Parathyroid adenoma (tissue), 2 donors: ENCODE data around the gene RTL1.

Experiments
- H2AFZ ChIP-seq: fragments of 300-600 bp; sonication (generic); one replicate; pipeline ENCODE4 v1.7.0; 2017; ENCODE audit warnings: antibody characterized with exemption, mild to moderate bottlenecking
- H3K27ac ChIP-seq: fragments of 300-600 bp; sonication (generic); one replicate; pipeline ENCODE4 v1.7.0; 2017
- H3K27me3 ChIP-seq: fragments of 300-600 bp; sonication (generic); one replicate; pipeline ENCODE4 v1.7.0; 2017; ENCODE audit warnings: low read length; ENCODE audit not compliant: control insufficient read depth, insufficient read depth
- H3K36me3 ChIP-seq: fragments of 300-600 bp; sonication (generic); one replicate; pipeline ENCODE4 v1.7.0; 2017; ENCODE audit warnings: low read length; ENCODE audit not compliant: control insufficient read depth, insufficient read depth
- H3K4me1 ChIP-seq: fragments of 300-600 bp; sonication (generic); one replicate; pipeline ENCODE4 v1.7.0; 2017; ENCODE audit warnings: control low read depth
- H3K4me2 ChIP-seq: fragments of 300-600 bp; sonication (generic); one replicate; pipeline ENCODE4 v1.7.0; 2017; ENCODE audit warnings: low read length
- H3K4me3 ChIP-seq: fragments of 300-600 bp; sonication (generic); one replicate; pipeline ENCODE4 v1.7.0; 2017; ENCODE audit warnings: low read depth, low read length
- H3K79me2 ChIP-seq: fragments of 300-600 bp; sonication (generic); one replicate; pipeline ENCODE4 v1.7.0; 2017; ENCODE audit warnings: control low read depth
- H3K9ac ChIP-seq: fragments of 300-600 bp; sonication (generic); one replicate; pipeline ENCODE4 v1.7.0; 2017; ENCODE audit warnings: mild to moderate bottlenecking
- H3K9me3 ChIP-seq: fragments of 300-600 bp; sonication (generic); one replicate; pipeline ENCODE4 v1.7.0; 2017; ENCODE audit warnings: low read length; ENCODE audit not compliant: control insufficient read depth
- CTCF ChIP-seq: fragments of 300-600 bp; sonication (generic); IDR thresholded peaks from one replicate; pipeline ENCODE4 v1.7.0; 2017; ENCODE audit warnings: antibody characterized with exemption, mild to moderate bottlenecking
- donor health status: primary hyperparathyroidism.

RTL1 gene

GRCh38 chr14:100888789-100889315 lies 14.7 kb downstream of the RTL1 start:
- no peak overlapping the region for H3K27ac ChIP-seq
- H3K36me3 ChIP-seq, result no peaks in the 10 kb centered on the region
- TF ChIP-seq CTCF, result no peak

GRCh38 chr14:100887728-100888335 lies 15.7 kb downstream of the RTL1 start:
- Histone ChIP-seq H3K36me3 (no peaks in the 10 kb centered on the region), H3K9ac (no peak overlapping the region), H3K79me2 (no peaks in the 10 kb centered on the region), H3K4me2 (no peak overlapping the region), H2AFZ (no peak overlapping the region), H3K27ac (no peak overlapping the region), H3K4me3 (no peak overlapping the region), H3K9me3 (no peaks in the 10 kb centered on the region), H3K27me3 (no peaks in the 10 kb centered on the region), H3K4me1 (no peaks in the 10 kb centered on the region)
- no peak for TF ChIP-seq CTCF

More at GRCh38 chr14:100888789-100889315, 14.7 kb downstream of the RTL1 start:
- no peaks in the 10 kb centered on the region for H3K9me3 ChIP-seq
- H2AFZ ChIP-seq, result no peak overlapping the region
- no peaks in the 10 kb centered on the region for H3K4me1 ChIP-seq
- H3K27me3 ChIP-seq, result no peaks in the 10 kb centered on the region
- no peak overlapping the region for H3K9ac ChIP-seq
- no peak overlapping the region for H3K4me2 ChIP-seq
- H3K4me3 ChIP-seq, result no peak overlapping the region
- no peaks in the 10 kb centered on the region for H3K79me2 ChIP-seq

DNA sequence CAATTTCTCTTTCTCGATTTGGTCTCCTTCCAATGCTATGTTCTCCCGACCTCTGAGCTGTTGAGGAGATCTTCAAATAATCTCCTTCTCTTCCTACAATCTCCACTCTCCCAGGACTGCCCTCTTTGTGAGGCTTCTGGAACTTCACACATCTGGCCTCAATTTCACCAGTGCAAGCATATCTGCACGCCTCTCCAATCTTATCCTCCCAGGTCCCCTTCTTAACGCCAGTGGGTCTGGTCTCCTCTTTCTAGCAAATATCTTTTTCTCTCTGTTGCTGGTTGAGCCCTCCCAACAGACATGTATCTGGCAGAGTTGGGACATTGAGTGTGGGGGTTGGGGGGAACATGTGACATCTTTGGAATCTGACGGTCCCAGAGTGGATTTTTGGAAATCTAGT lies 17.9 kb downstream of the RTL1 start:
- no peak for TF ChIP-seq CTCF
- no peaks in the 10 kb centered on the region for H3K79me2 ChIP-seq
- H3K4me3 ChIP-seq, result no peak overlapping the region
- H3K27me3 ChIP-seq, result no peaks in the 10 kb centered on the region
- no peak overlapping the region for H3K9ac ChIP-seq
- H3K4me2 ChIP-seq, result no peak overlapping the region
- no peak overlapping the region for H3K27ac ChIP-seq
- no peaks in the 10 kb centered on the region for H3K4me1 ChIP-seq
- no peaks in the 10 kb centered on the region for H3K9me3 ChIP-seq
- no peaks in the 10 kb centered on the region for H3K36me3 ChIP-seq
- H2AFZ ChIP-seq, result no peak overlapping the region

DNA sequence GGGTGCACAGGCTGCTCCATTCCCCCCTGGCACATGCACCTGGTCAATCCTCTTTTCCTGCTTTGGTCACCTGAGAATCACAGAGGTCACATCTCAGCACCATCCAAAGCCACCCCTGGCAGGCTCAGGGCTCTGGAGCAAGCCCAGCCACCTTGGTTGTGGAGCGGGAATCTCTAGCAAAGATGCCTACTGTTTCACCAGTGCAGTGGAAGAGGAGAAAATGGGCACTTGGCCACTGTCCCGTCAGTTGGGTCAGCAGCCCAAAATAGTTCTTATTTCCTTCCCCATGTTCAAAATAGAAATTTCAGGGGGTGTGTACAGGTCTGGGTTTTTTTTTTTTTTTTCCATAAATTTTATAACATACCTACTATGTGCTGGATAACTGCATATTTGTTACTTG lies 18.3 kb downstream of the RTL1 start:
- no peak for TF ChIP-seq CTCF
- Histone ChIP-seq H3K4me2 (no peak overlapping the region), H3K9ac (no peak overlapping the region), H3K36me3 (no peaks in the 10 kb centered on the region), H3K4me1 (no peaks in the 10 kb centered on the region), H2AFZ (no peak overlapping the region), H3K27ac (no peak overlapping the region), H3K9me3 (no peaks in the 10 kb centered on the region), H3K27me3 (no peaks in the 10 kb centered on the region), H3K4me3 (no peak overlapping the region), H3K79me2 (no peaks in the 10 kb centered on the region)

DNA sequence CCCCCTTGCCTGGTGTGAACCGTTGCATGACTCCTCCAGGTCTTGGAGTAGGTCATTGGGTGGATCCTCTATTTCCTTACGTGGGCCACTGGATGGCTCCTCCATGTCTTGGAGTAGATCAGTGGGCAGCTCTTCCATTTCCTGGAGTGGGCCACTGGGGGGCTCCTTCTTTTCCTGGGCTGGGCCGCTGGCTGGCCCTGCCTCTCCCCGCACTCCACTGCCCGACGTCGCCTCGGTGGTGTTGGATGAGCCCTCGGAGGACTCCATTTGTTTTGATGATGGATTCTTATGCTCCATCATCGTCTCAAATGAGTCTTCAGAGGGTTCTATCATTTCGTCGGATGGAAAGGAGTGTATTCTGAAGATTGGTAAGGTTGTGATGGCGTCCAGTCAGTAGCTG lies 19.1 kb downstream of the RTL1 start:
- Histone ChIP-seq H3K36me3 (no peaks in the 10 kb centered on the region), H3K27me3 (no peaks in the 10 kb centered on the region), H2AFZ (no peak overlapping the region), H3K9me3 (no peaks in the 10 kb centered on the region), H3K9ac (no peak overlapping the region), H3K4me3 (no peak overlapping the region), H3K79me2 (no peaks in the 10 kb centered on the region), H3K27ac (no peak overlapping the region), H3K4me1 (no peaks in the 10 kb centered on the region), H3K4me2 (no peak overlapping the region)
- no peak for TF ChIP-seq CTCF
